HepG2 (cell line): ENCODE data around the gene SSNA1. TPM values are rescaled to one million over a fixed set of nuclear protein-coding genes. Genes with fewer than 3 reads are reported as not detected.

Experiments
- CENPBD1 ChIP-seq: sonication (generic); formaldehyde crosslinking; IDR thresholded peaks from 2 replicates; pipeline ENCODE4 v1.8.0; 2022; ENCODE audit warnings: missing genetic modification reagents, low read depth, mild to moderate bottlenecking, borderline replicate concordance
- CENPT ChIP-seq: sonication (generic); formaldehyde crosslinking; IDR thresholded peaks from 2 replicates; pipeline ENCODE4 v1.8.0; 2022; ENCODE audit warnings: low read depth, mild to moderate bottlenecking, moderate library complexity, missing genetic modification reagents
- GLMP ChIP-seq: sonication (generic); formaldehyde crosslinking; IDR thresholded peaks from 2 replicates; pipeline ENCODE4 v1.9.0; 2021; ENCODE audit warnings: missing genetic modification reagents, mild to moderate bottlenecking, borderline replicate concordance
- GMEB1 ChIP-seq: sonication (generic); formaldehyde crosslinking; IDR thresholded peaks from 2 replicates; pipeline ENCODE4 v1.5.1; 2020; ENCODE audit warnings: missing genetic modification reagents, mild to moderate bottlenecking, borderline replicate concordance
- HMG20B ChIP-seq: conservative IDR thresholded peaks from 2 replicates; pipeline ENCODE4 v1.6.1; 2016; ENCODE audit warnings: missing genetic modification reagents, missing compliant biosample characterization
- KDM2A ChIP-seq: sonication (generic); formaldehyde crosslinking; IDR thresholded peaks from 2 replicates; pipeline ENCODE4 v1.4.0; 2020; ENCODE audit warnings: low read depth, missing genetic modification reagents, borderline replicate concordance
- MXD3 ChIP-seq: IDR thresholded peaks from 2 replicates; pipeline ENCODE4 v1.6.1; 2016; ENCODE audit warnings: mild to moderate bottlenecking, missing biosample characterization, missing genetic modification reagents
- MYC ChIP-seq: sonication (generic); formaldehyde crosslinking; IDR thresholded peaks from 2 replicates; pipeline ENCODE4 v1.9.0; 2021; ENCODE audit warnings: missing genetic modification reagents, borderline replicate concordance
- REL ChIP-seq: sonication (generic); formaldehyde crosslinking; conservative IDR thresholded peaks from 2 replicates; pipeline ENCODE4 v1.8.0; 2022; ENCODE audit warnings: mild to moderate bottlenecking, missing genetic modification reagents, moderate library complexity
- SMYD3 ChIP-seq: sonication (generic); formaldehyde crosslinking; IDR thresholded peaks from 2 replicates; pipeline ENCODE4 v1.8.1; 2023; ENCODE audit warnings: mild to moderate bottlenecking, missing genetic modification reagents
- TOPORS ChIP-seq: sonication (generic); formaldehyde crosslinking; IDR thresholded peaks from 2 replicates; pipeline ENCODE4 v1.8.0; 2023; ENCODE audit warnings: mild to moderate bottlenecking, missing genetic modification reagents
- ZNF260 ChIP-seq: sonication (generic); formaldehyde crosslinking; IDR thresholded peaks from 2 replicates; pipeline ENCODE4 v1.4.0; 2020; ENCODE audit warnings: missing genetic modification reagents, low read depth, mild to moderate bottlenecking, borderline replicate concordance
- polyA plus RNA-seq, 8 experiments: library from polyadenylated mRNA; depleted of rRNA in 3 of 8; stranded (reverse) in 7 of 8; unstranded in 1 of 8; fragments of >200 nt; fragmentation: Illumina TruSeq in 4 of 8; extraction: Trizol in 4 of 8; gene quantifications; 2 replicates each; pipeline versions ENCODE4 v1.2.1 to v1.2.3, GENCODE V29; 2011 to 2016; ENCODE audit warnings: low read depth in 4 of 8, missing spikeins in 1 of 8, mixed read lengths in 1 of 8; ENCODE audit not compliant: insufficient read depth in 1 of 8
- total RNA-seq, 5 experiments: library from RNA; depleted of rRNA; stranded (reverse); fragments of >200 nt; fragmentation: Illumina TruSeq; extraction: Trizol; gene quantifications; 2 replicates each; pipeline ENCODE4 v1.2.3, GENCODE V29; 2016; ENCODE audit warnings: low read depth in 1 of 5
- TF ChIP-seq, protein P1 (sequence below): IDR thresholded peaks from 2 replicates; pipeline ENCODE4 v1.6.1; 2016; ENCODE audit warnings: missing compliant biosample characterization, missing genetic modification reagents, borderline replicate concordance
- TF ChIP-seq, protein P2 (sequence below): IDR thresholded peaks from 2 replicates; pipeline ENCODE4 v1.6.1; 2016; ENCODE audit warnings: low read depth, missing genetic modification reagents, missing compliant biosample characterization

SSNA1 gene
- total and polyA plus RNA-seq, 2 of the 13 experiments (the other 11 are each of a cell fraction or from before 2014, with no cell fraction given), result 35.9 to 49.4 TPM

- TF ChIP-seq CENPBD1 (CRISPR knock-in tag) (no peak), CENPT (CRISPR knock-in tag) (no peak), ZNF260 (CRISPR knock-in tag) (no peak), KDM2A (CRISPR knock-in tag) (no peak; the same call in 1 of the 2 replicates), GLMP (CRISPR knock-in tag) (no peak), TOPORS (CRISPR knock-in tag) (peak; percentile 38; the same call in 1 of the 2 replicates), REL (no peak), HMG20B (CRISPR knock-in tag) (no peak), MYC (CRISPR knock-in tag) (peak; percentile 72), GMEB1 (no peak), SMYD3 (CRISPR knock-in tag) (no peak), MXD3 (CRISPR knock-in tag) (0 out of 2 replicates have a peak, but pooled peaks have one; percentile 61)
- TF ChIP-seq, protein P1, sequence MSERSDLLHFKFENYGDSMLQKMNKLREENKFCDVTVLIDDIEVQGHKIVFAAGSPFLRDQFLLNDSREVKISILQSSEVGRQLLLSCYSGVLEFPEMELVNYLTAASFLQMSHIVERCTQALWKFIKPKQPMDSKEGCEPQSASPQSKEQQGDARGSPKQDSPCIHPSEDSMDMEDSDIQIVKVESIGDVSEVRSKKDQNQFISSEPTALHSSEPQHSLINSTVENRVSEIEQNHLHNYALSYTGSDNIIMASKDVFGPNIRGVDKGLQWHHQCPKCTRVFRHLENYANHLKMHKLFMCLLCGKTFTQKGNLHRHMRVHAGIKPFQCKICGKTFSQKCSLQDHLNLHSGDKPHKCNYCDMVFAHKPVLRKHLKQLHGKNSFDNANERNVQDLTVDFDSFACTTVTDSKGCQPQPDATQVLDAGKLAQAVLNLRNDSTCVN (CRISPR knock-in tag), result no peak
- TF ChIP-seq, protein P2, sequence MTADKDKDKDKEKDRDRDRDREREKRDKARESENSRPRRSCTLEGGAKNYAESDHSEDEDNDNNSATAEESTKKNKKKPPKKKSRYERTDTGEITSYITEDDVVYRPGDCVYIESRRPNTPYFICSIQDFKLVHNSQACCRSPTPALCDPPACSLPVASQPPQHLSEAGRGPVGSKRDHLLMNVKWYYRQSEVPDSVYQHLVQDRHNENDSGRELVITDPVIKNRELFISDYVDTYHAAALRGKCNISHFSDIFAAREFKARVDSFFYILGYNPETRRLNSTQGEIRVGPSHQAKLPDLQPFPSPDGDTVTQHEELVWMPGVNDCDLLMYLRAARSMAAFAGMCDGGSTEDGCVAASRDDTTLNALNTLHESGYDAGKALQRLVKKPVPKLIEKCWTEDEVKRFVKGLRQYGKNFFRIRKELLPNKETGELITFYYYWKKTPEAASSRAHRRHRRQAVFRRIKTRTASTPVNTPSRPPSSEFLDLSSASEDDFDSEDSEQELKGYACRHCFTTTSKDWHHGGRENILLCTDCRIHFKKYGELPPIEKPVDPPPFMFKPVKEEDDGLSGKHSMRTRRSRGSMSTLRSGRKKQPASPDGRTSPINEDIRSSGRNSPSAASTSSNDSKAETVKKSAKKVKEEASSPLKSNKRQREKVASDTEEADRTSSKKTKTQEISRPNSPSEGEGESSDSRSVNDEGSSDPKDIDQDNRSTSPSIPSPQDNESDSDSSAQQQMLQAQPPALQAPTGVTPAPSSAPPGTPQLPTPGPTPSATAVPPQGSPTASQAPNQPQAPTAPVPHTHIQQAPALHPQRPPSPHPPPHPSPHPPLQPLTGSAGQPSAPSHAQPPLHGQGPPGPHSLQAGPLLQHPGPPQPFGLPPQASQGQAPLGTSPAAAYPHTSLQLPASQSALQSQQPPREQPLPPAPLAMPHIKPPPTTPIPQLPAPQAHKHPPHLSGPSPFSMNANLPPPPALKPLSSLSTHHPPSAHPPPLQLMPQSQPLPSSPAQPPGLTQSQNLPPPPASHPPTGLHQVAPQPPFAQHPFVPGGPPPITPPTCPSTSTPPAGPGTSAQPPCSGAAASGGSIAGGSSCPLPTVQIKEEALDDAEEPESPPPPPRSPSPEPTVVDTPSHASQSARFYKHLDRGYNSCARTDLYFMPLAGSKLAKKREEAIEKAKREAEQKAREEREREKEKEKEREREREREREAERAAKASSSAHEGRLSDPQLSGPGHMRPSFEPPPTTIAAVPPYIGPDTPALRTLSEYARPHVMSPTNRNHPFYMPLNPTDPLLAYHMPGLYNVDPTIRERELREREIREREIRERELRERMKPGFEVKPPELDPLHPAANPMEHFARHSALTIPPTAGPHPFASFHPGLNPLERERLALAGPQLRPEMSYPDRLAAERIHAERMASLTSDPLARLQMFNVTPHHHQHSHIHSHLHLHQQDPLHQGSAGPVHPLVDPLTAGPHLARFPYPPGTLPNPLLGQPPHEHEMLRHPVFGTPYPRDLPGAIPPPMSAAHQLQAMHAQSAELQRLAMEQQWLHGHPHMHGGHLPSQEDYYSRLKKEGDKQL (CRISPR knock-in tag), result no peak
Measured at GRCh38 chr9:137168904-137169856, 19.3 kb upstream of the SSNA1 start (continued).
